HUES6 (cell line): ENCODE data around the gene FAM222A.
"Not testable (repeated sequence)": the region's sequence is repeated elsewhere in the genome, so short reads cannot be mapped to it uniquely, and the experiment has no call there.

Experiments used
- H3K27ac ChIP-seq: 2 replicates; pipeline ENCODE4 v1.7.0; 2013; ENCODE audit warnings: low read depth, mild to moderate bottlenecking, low read length, inconsistent platforms
- H3K27me3 ChIP-seq: 2 replicates; pipeline ENCODE4 v1.6.1; 2013; ENCODE audit warnings: low read length; ENCODE audit not compliant: control insufficient read depth, insufficient read depth
- H3K36me3 ChIP-seq: 2 replicates; pipeline ENCODE4 v1.6.1; 2013; ENCODE audit warnings: low read length; ENCODE audit not compliant: control insufficient read depth, insufficient read depth
- H3K4me1 ChIP-seq: 2 replicates; pipeline ENCODE4 v1.6.1; 2013; ENCODE audit warnings: low read length; ENCODE audit not compliant: control insufficient read depth, insufficient read depth
- H3K4me3 ChIP-seq: 2 replicates; pipeline ENCODE4 v1.5.1; 2013; ENCODE audit warnings: low read depth, low read length
- H3K9ac ChIP-seq: one replicate; pipeline ENCODE4 v1.6.1; 2013; ENCODE audit warnings: mild to moderate bottlenecking, low read length
- H3K9me3 ChIP-seq: 2 replicates; pipeline ENCODE4 v1.6.1; 2013; ENCODE audit warnings: low read depth, low read length; ENCODE audit not compliant: control insufficient read depth, insufficient read depth

Gene FAM222A

GRCh38 chr12:109694629-109695028, 19.0 kb upstream of the FAM222A start:
- H3K9me3 ChIP-seq, H3K9ac ChIP-seq, H3K27ac ChIP-seq, H3K4me3 ChIP-seq, H3K27me3 ChIP-seq, H3K36me3 ChIP-seq: not testable (repeated sequence)
- H3K4me1 ChIP-seq = peaks cover 19% of the 10 kb centered on the region; the same call in 1 of the 2 replicates

- Histone ChIP-seq H3K4me3 (no peak overlapping the region), H3K9me3 (no peaks in the 10 kb centered on the region), H3K27ac (no peak overlapping the region), H3K4me1 (peaks cover 19% of the 10 kb centered on the region; the same call in 1 of the 2 replicates), H3K27me3 (no peaks in the 10 kb centered on the region), H3K36me3 (no peaks in the 10 kb centered on the region), H3K9ac (peak overlapping the region; percentile 0)
These were observed 18.2 kb upstream of the FAM222A start for GRCh38 chr12:109695416-109695815.

- Histone ChIP-seq H3K27ac (no peak overlapping the region), H3K36me3 (no peaks in the 10 kb centered on the region), H3K9ac (peak overlapping the region; percentile 0), H3K4me3 (no peak overlapping the region), H3K27me3 (no peaks in the 10 kb centered on the region), H3K9me3 (no peaks in the 10 kb centered on the region), H3K4me1 (peaks cover 22% of the 10 kb centered on the region; the same call in 1 of the 2 replicates)
These were observed 17.6 kb upstream of the FAM222A start for GRCh38 chr12:109695961-109696461.

- Histone ChIP-seq H3K4me3 (no peak overlapping the region), H3K27ac (no peak overlapping the region), H3K4me1 (peaks cover 22% of the 10 kb centered on the region; the same call in 1 of the 2 replicates), H3K36me3 (no peaks in the 10 kb centered on the region), H3K27me3 (no peaks in the 10 kb centered on the region), H3K9me3 (no peaks in the 10 kb centered on the region), H3K9ac (no peak overlapping the region)
These were observed 16.9 kb upstream of the FAM222A start for GRCh38 chr12:109696485-109697269.

- Histone ChIP-seq H3K9me3 (no peaks in the 10 kb centered on the region), H3K27ac (no peak overlapping the region), H3K9ac (no peak overlapping the region), H3K27me3 (no peaks in the 10 kb centered on the region), H3K4me1 (peaks cover 22% of the 10 kb centered on the region; the same call in 1 of the 2 replicates), H3K36me3 (no peaks in the 10 kb centered on the region), H3K4me3 (no peak overlapping the region)
These were observed 16.4 kb upstream of the FAM222A start for GRCh38 chr12:109697270-109697553.

GRCh38 chr12:109697877-109698468, 15.7 kb upstream of the FAM222A start:
- H3K27ac ChIP-seq = no peak overlapping the region
- H3K9ac ChIP-seq = no peak overlapping the region
- no peaks in the 10 kb centered on the region for H3K27me3 ChIP-seq
- no peak overlapping the region for H3K4me3 ChIP-seq
- no peaks in the 10 kb centered on the region for H3K9me3 ChIP-seq
- no peaks in the 10 kb centered on the region for H3K36me3 ChIP-seq
- H3K4me1 ChIP-seq = peaks cover 22% of the 10 kb centered on the region; the same call in 1 of the 2 replicates

GRCh38 chr12:109698820-109699219, 14.8 kb upstream of the FAM222A start:
- H3K4me3 ChIP-seq = no peak overlapping the region
- H3K36me3 ChIP-seq = no peaks in the 10 kb centered on the region
- H3K27me3 ChIP-seq = no peaks in the 10 kb centered on the region
- H3K4me1 ChIP-seq = peaks cover 22% of the 10 kb centered on the region; the same call in 1 of the 2 replicates
- no peak overlapping the region for H3K9ac ChIP-seq
- no peak overlapping the region for H3K27ac ChIP-seq
- no peaks in the 10 kb centered on the region for H3K9me3 ChIP-seq

GRCh38 chr12:109701064-109701463, 12.6 kb upstream of the FAM222A start:
- Histone ChIP-seq H3K36me3 (no peaks in the 10 kb centered on the region), H3K27me3 (no peaks in the 10 kb centered on the region), H3K4me3 (no peak overlapping the region), H3K9ac (no peak overlapping the region), H3K4me1 (peaks cover 15% of the 10 kb centered on the region; the same call in 1 of the 2 replicates), H3K9me3 (no peaks in the 10 kb centered on the region), H3K27ac (no peak overlapping the region)

GRCh38 chr12:109702111-109702841, 11.3 kb upstream of the FAM222A start:
- H3K4me1 ChIP-seq = peaks cover 18% of the 10 kb centered on the region; the same call in 1 of the 2 replicates
- H3K9me3 ChIP-seq = no peaks in the 10 kb centered on the region
- no peaks in the 10 kb centered on the region for H3K36me3 ChIP-seq
- H3K27me3 ChIP-seq = no peaks in the 10 kb centered on the region
- H3K27ac ChIP-seq = no peak overlapping the region
- no peak overlapping the region for H3K4me3 ChIP-seq
- H3K9ac ChIP-seq = no peak overlapping the region

GRCh38 chr12:109703684-109704083, 9.9 kb upstream of the FAM222A start:
- no peak overlapping the region for H3K4me3 ChIP-seq
- no peaks in the 10 kb centered on the region for H3K27me3 ChIP-seq
- H3K4me1 ChIP-seq = peaks cover 9% of the 10 kb centered on the region; the same call in 1 of the 2 replicates
- H3K27ac ChIP-seq = no peak overlapping the region
- H3K36me3 ChIP-seq = no peaks in the 10 kb centered on the region
- no peak overlapping the region for H3K9ac ChIP-seq
- no peaks in the 10 kb centered on the region for H3K9me3 ChIP-seq
